Cardiac muscle cell (in vitro differentiated cells and primary cell): Measurements from ENCODE around the gene ACOX3. TPM values are rescaled to one million over a fixed set of nuclear protein-coding genes. Genes with fewer than 3 reads are reported as not detected.

Experiments
- DNase-seq, 2 donors: peaks; one replicate each; pipeline versions ENCODE4 v3.0.0 to v3.0.0-alpha.2; 2010 to 2017; ENCODE audit warnings: low read depth in 1 of 2, low spot score in 1 of 2
- H3K27ac ChIP-seq: fragments of 200-600 bp; sonication (generic); 2 replicates; pipeline ENCODE4 v1.5.1; 2016
- H3K27me3 ChIP-seq: fragments of 200-600 bp; sonication (generic); 2 replicates; pipeline ENCODE4 v1.6.0; 2016; ENCODE audit warnings: control low read depth
- H3K36me3 ChIP-seq: fragments of 200-600 bp; sonication (generic); 2 replicates; pipeline ENCODE4 v1.5.1; 2016; ENCODE audit warnings: control low read depth
- H3K4me1 ChIP-seq: fragments of 200-600 bp; sonication (generic); 2 replicates; pipeline ENCODE4 v1.8.1; 2017; ENCODE audit warnings: low read depth, mild to moderate bottlenecking, mixed run types
- H3K4me3 ChIP-seq: fragments of 200-600 bp; sonication (generic); 2 replicates; pipeline ENCODE4 v1.5.1; 2016; ENCODE audit warnings: mild to moderate bottlenecking
- H3K9me3 ChIP-seq: fragments of 200-600 bp; sonication (generic); 2 replicates; pipeline ENCODE4 v1.5.1; 2017; ENCODE audit warnings: low read depth, mild to moderate bottlenecking, control low read depth
- polyA plus RNA-seq: library from polyadenylated mRNA; unstranded; fragments of >200 nt; fragmentation: Nextera tagmentation; extraction: Ambion mirVana; gene quantifications from 2 replicates; pipeline ENCODE4 v1.2.1, GENCODE V29; 2016
- total RNA-seq: library from RNA; depleted of rRNA; stranded (reverse); fragments of >200 nt; gene quantifications from 2 replicates; pipeline ENCODE4 v1.2.3, GENCODE V29; 2016
- TF ChIP-seq, protein P1 (sequence below): IDR thresholded peaks from 2 replicates; pipeline ENCODE4 v1.5.1; 2012; ENCODE audit warnings: low read depth, mild to moderate bottlenecking, low read length

ACOX3 gene
- total and polyA plus RNA-seq, 2 experiments from 2014 or later, result 19.1 to 38.7 TPM

DNA sequence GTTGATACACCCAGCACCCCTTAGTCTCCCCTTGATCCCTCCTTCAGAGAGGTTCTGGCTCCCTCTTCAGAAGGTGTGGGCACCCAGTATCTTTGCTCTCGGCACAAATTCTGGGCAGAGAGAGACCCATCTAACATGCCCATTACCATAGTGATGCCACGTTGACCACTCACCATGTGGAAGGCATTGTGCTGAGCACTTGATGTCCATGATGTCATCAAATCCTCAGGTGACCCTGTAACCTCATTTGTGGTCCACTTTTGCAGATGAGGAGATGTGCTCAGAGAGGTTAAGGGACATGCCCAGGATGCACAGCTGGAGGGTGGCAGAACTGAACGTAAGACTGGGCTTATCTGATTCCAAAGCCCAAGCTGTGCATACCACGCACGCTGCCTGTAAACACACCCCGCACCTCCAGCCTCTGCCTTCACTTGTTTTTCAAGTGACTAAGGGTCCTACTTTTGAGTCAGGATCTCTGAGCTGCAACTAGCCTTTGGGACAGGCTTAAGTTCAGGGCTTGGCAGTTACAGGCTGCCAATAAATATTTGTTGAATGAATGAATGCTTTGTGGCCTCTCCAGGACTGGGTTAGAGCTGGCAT, 115.8 kb downstream of the ACOX3 start:
- Histone ChIP-seq H3K4me1 (peaks cover 7% of the 10 kb centered on the region), H3K4me3 (no peak overlapping the region), H3K9me3 (no peaks in the 10 kb centered on the region), H3K27ac (no peak overlapping the region), H3K27me3 (no peaks in the 10 kb centered on the region), H3K36me3 (no peaks in the 10 kb centered on the region)
- TF ChIP-seq, protein P1, sequence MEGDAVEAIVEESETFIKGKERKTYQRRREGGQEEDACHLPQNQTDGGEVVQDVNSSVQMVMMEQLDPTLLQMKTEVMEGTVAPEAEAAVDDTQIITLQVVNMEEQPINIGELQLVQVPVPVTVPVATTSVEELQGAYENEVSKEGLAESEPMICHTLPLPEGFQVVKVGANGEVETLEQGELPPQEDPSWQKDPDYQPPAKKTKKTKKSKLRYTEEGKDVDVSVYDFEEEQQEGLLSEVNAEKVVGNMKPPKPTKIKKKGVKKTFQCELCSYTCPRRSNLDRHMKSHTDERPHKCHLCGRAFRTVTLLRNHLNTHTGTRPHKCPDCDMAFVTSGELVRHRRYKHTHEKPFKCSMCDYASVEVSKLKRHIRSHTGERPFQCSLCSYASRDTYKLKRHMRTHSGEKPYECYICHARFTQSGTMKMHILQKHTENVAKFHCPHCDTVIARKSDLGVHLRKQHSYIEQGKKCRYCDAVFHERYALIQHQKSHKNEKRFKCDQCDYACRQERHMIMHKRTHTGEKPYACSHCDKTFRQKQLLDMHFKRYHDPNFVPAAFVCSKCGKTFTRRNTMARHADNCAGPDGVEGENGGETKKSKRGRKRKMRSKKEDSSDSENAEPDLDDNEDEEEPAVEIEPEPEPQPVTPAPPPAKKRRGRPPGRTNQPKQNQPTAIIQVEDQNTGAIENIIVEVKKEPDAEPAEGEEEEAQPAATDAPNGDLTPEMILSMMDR, result no peak
- DNase-seq, result no peak

DNA sequence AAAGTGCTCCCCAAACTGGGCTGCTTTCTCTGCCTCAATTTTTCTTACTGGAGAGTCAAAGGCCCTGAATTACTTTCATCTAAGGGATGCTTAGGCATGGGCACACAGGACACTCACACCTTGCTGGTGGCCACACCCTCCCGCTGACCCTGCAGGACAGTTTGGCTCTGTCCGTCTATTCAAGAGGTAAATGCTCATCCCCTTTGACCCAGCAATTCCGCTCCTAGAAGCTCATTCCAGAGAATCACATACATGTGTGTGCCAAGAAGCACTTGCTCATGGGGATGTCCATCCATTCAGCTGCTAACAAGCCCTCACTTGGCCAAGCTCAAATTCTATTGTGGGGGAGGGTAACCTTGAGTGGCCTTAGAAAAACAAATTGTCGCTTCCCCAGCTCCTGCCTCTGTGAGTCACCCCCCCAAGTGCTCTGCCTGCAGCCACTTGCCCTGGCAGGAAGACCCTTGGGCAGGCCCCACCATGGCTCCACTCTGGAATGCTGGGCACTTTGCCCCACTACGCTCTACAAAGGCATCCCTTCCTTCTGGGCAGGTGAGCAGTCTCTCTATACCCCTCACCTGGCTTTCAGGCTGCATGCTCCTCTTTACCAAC, 116.5 kb downstream of the ACOX3 start:
- H3K4me1 ChIP-seq, result peaks cover 9% of the 10 kb centered on the region
- no peaks in the 10 kb centered on the region for H3K9me3 ChIP-seq
- H3K27ac ChIP-seq, result no peak overlapping the region
- no peak for DNase-seq
- no peaks in the 10 kb centered on the region for H3K27me3 ChIP-seq
- no peaks in the 10 kb centered on the region for H3K36me3 ChIP-seq
- H3K4me3 ChIP-seq, result no peak overlapping the region
- TF ChIP-seq, protein P1, result no peak

- no peak for DNase-seq
- H3K9me3 ChIP-seq, result no peaks in the 10 kb centered on the region
- no peak overlapping the region for H3K27ac ChIP-seq
- H3K36me3 ChIP-seq, result no peaks in the 10 kb centered on the region
- no peaks in the 10 kb centered on the region for H3K27me3 ChIP-seq
- peaks cover 9% of the 10 kb centered on the region for H3K4me1 ChIP-seq
- TF ChIP-seq, protein P1, result no peak
- H3K4me3 ChIP-seq, result no peak overlapping the region
Observed at GRCh38 chr4:8322794-8323704, 117.5 kb downstream of the ACOX3 start.

- no peak for DNase-seq
- no peaks in the 10 kb centered on the region for H3K27me3 ChIP-seq
- no peak overlapping the region for H3K4me3 ChIP-seq
- peaks cover 9% of the 10 kb centered on the region for H3K4me1 ChIP-seq
- TF ChIP-seq, protein P1, result no peak
- H3K27ac ChIP-seq, result no peak overlapping the region
- no peaks in the 10 kb centered on the region for H3K36me3 ChIP-seq
- H3K9me3 ChIP-seq, result no peaks in the 10 kb centered on the region
Observed at GRCh38 chr4:8321771-8322170, 118.8 kb downstream of the ACOX3 start.

DNA sequence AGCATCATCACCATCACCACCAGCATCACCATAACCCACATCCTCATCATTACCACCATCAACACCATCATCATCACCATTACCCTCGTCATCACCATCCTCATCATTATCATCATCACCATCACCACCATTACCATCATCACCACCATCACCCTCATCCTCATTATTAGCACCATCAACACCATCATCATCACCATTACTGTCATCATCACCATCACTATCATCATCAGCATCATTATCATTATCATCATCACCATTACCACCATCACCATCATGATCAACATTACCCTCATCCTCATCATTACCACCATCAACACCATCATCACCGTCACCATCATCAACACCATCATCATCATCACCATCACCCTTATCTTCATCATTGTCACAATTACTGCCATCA, 119.3 kb downstream of the ACOX3 start:
- no peak for DNase-seq
- H3K9me3 ChIP-seq, result no peaks in the 10 kb centered on the region
- TF ChIP-seq, protein P1, result no peak
- peaks cover 12% of the 10 kb centered on the region for H3K4me1 ChIP-seq
- no peak overlapping the region for H3K27ac ChIP-seq
- H3K4me3 ChIP-seq, result no peak overlapping the region
- no peaks in the 10 kb centered on the region for H3K36me3 ChIP-seq
- H3K27me3 ChIP-seq, result no peaks in the 10 kb centered on the region
